Neuronal stem cell (in vitro differentiated cells): ENCODE measurements around the gene SEMA7A.

ENCODE experiments used
- DNase-seq: peaks from one replicate; pipeline ENCODE4 v3.0.0-alpha.2; 2013; ENCODE audit warnings: low spot score
- H2AFZ ChIP-seq: one replicate; pipeline ENCODE4 v1.6.1; 2013; ENCODE audit warnings: mild to moderate bottlenecking, low read length, inconsistent platforms
- H2AK5ac ChIP-seq: 2 replicates; pipeline ENCODE4 v1.6.1; 2013; ENCODE audit warnings: low read depth, mild to moderate bottlenecking, inconsistent platforms, low read length, moderate library complexity, mixed read lengths
- H2BK120ac ChIP-seq: 2 replicates; pipeline ENCODE4 v1.6.1; 2013; ENCODE audit warnings: low read depth, mild to moderate bottlenecking, inconsistent platforms, low read length, moderate library complexity, mixed read lengths
- H2BK12ac ChIP-seq: one replicate; pipeline ENCODE4 v1.6.1; 2013; ENCODE audit warnings: low read length, inconsistent platforms
- H2BK15ac ChIP-seq: 2 replicates; pipeline ENCODE4 v1.6.1; 2013; ENCODE audit warnings: mild to moderate bottlenecking, low read length, inconsistent platforms, mixed read lengths
- H2BK5ac ChIP-seq: one replicate; pipeline ENCODE4 v1.6.1; 2013; ENCODE audit warnings: inconsistent platforms, mild to moderate bottlenecking, low read length, moderate library complexity
- H3K14ac ChIP-seq: one replicate; pipeline ENCODE4 v1.6.1; 2013; ENCODE audit warnings: low read length, inconsistent platforms
- H3K18ac ChIP-seq: 2 replicates; pipeline ENCODE4 v1.6.1; 2013; ENCODE audit warnings: low read length, inconsistent platforms
- H3K23ac ChIP-seq: 2 replicates; pipeline ENCODE4 v1.6.1; 2013; ENCODE audit warnings: low read depth, mild to moderate bottlenecking, mixed read lengths, low read length, inconsistent platforms; ENCODE audit not compliant: poor library complexity
- H3K27ac ChIP-seq: replicated peaks from 3 replicates; pipeline ENCODE4 v1.5.1; 2013; ENCODE audit warnings: low read length, inconsistent platforms
- H3K27me3 ChIP-seq, 3 experiments: 2 replicates each; pipeline ENCODE4 v1.6.1; 2013; ENCODE audit warnings: low read length in 3 of 3, mild to moderate bottlenecking in 2 of 3, inconsistent platforms in 1 of 3, low read depth in 1 of 3, mixed read lengths in 1 of 3, moderate library complexity in 1 of 3; ENCODE audit not compliant: control insufficient read depth in 3 of 3, insufficient read depth in 3 of 3
- H3K36me3 ChIP-seq, 2 donors: replicated peaks in 1 of 2; 2 replicates each; pipeline ENCODE4 v1.6.1; 2013; ENCODE audit warnings: low read length in 2 of 2; ENCODE audit not compliant: control insufficient read depth in 2 of 2, insufficient read depth in 2 of 2
- H3K4ac ChIP-seq: 2 replicates; pipeline ENCODE4 v1.6.1; 2013; ENCODE audit warnings: inconsistent platforms, mild to moderate bottlenecking, low read length, moderate library complexity
- H3K4me1 ChIP-seq, 2 donors: 1 replicate in 1 of 2; 2 replicates in 1 of 2; pipeline ENCODE4 v1.6.1; 2013; ENCODE audit warnings: low read length in 2 of 2, low read depth in 1 of 2; ENCODE audit not compliant: control insufficient read depth in 2 of 2, insufficient read depth in 1 of 2
- H3K4me2 ChIP-seq: one replicate; pipeline ENCODE4 v1.6.1; 2013; ENCODE audit warnings: mild to moderate bottlenecking, low read length, inconsistent platforms; ENCODE audit not compliant: insufficient read depth, poor library complexity, severe bottlenecking
- H3K4me3 ChIP-seq, 2 donors: 2 replicates each; pipeline ENCODE4 v1.5.1; 2013; ENCODE audit warnings: low read length in 2 of 2, mild to moderate bottlenecking in 2 of 2, inconsistent platforms in 1 of 2, moderate library complexity in 1 of 2
- H3K79me1 ChIP-seq: one replicate; pipeline ENCODE4 v1.6.1; 2013; ENCODE audit warnings: low read depth, mild to moderate bottlenecking, inconsistent platforms, low read length, moderate library complexity
- H3K9ac ChIP-seq: one replicate; pipeline ENCODE4 v1.6.1; 2013; ENCODE audit warnings: mild to moderate bottlenecking, low read depth, low read length, inconsistent platforms; ENCODE audit not compliant: poor library complexity
- H3K9me3 ChIP-seq, 2 donors: replicated peaks in 1 of 2; 2 replicates each; pipeline versions ENCODE3 to v1.6.1; 2013; ENCODE audit warnings: low read length in 2 of 2, mild to moderate bottlenecking in 2 of 2, inconsistent platforms in 1 of 2, low read depth in 1 of 2, mixed read lengths in 1 of 2, moderate library complexity in 1 of 2; ENCODE audit not compliant: control insufficient read depth in 2 of 2, insufficient read depth in 1 of 2
- H4K8ac ChIP-seq: one replicate; pipeline ENCODE4 v1.6.1; 2013; ENCODE audit warnings: low read depth, mild to moderate bottlenecking, inconsistent platforms, low read length, moderate library complexity
- H4K91ac ChIP-seq: one replicate; pipeline ENCODE4 v1.6.1; 2013; ENCODE audit warnings: low read length, low read depth, mild to moderate bottlenecking, inconsistent platforms; ENCODE audit not compliant: poor library complexity
- WGBS, 2 donors: extraction: QIAGEN DNeasy Blood & Tissue Kit; methylation state at CpG; one replicate each; pipeline ENCODE4 v1.1.7; 2013; ENCODE audit warnings: missing lambda C conversion rate in 2 of 2, mixed read lengths in 1 of 2; ENCODE audit not compliant: insufficient read length in 2 of 2, insufficient replicate concordance in 1 of 2; ENCODE audit errors: extremely low coverage in 2 of 2; 5-methylcytosine and 5-hydroxymethylcytosine counted together

The SEMA7A gene

GRCh38 chr15:74424901-74425528 is 8.7 kb downstream of the SEMA7A start:
- H3K4ac ChIP-seq, result no peak overlapping the region
- H3K4me2 ChIP-seq, result no peak overlapping the region
- H2BK5ac ChIP-seq, result no peak overlapping the region
- H3K79me1 ChIP-seq, result peaks cover 4% of the 10 kb centered on the region
- peaks cover 28 to 46% of the 10 kb centered on the region in 2 donors for H3K4me1 ChIP-seq
- H2BK12ac ChIP-seq, result no peak overlapping the region
- peaks cover 0 to 1% of the 10 kb centered on the region in 2 donors for H3K36me3 ChIP-seq
- H3K27ac ChIP-seq, result no peak overlapping the region
- H3K9me3 ChIP-seq, result no peaks in the 10 kb centered on the region
- H4K8ac ChIP-seq, result no peak overlapping the region
- H4K91ac ChIP-seq, result no peak overlapping the region
- H2AK5ac ChIP-seq, result no peak overlapping the region
- H3K27me3 ChIP-seq, result no peaks in the 10 kb centered on the region
- no peak overlapping the region for H3K9ac ChIP-seq
- no peak overlapping the region for H3K14ac ChIP-seq
- WGBS, 2 donors, result no CpG with 5 or more reads among the region's 8 CpGs
- H2BK120ac ChIP-seq, result no peak overlapping the region
- H3K18ac ChIP-seq, result no peak overlapping the region
- no peak for DNase-seq
- H3K4me3 ChIP-seq, result no peak overlapping the region
- H2AFZ ChIP-seq, result no peak overlapping the region
- H2BK15ac ChIP-seq, result no peak overlapping the region
- no peak overlapping the region for H3K23ac ChIP-seq

GRCh38 chr15:74423431-74424257 is 10.1 kb downstream of the SEMA7A start:
- H3K27me3 ChIP-seq, result no peaks in the 10 kb centered on the region
- no peak overlapping the region for H2BK12ac ChIP-seq
- H3K4ac ChIP-seq, result no peak overlapping the region
- no peak for DNase-seq
- no peak overlapping the region for H3K9ac ChIP-seq
- peak overlapping the region; percentile 94 for H2AK5ac ChIP-seq
- H3K4me1 ChIP-seq, result peaks cover 28 to 43% of the 10 kb centered on the region in 2 donors
- no peak overlapping the region for H4K91ac ChIP-seq
- peaks cover 6% of the 10 kb centered on the region for H3K79me1 ChIP-seq
- peaks cover 0 to 1% of the 10 kb centered on the region in 2 donors for H3K36me3 ChIP-seq
- no peak overlapping the region for H3K4me2 ChIP-seq
- H3K18ac ChIP-seq, result peak overlapping the region; percentile 40
- H3K9me3 ChIP-seq, result no peaks in the 10 kb centered on the region
- peak overlapping the region; percentile 36 for H2BK120ac ChIP-seq
- H2AFZ ChIP-seq, result no peak overlapping the region
- no peak overlapping the region for H3K27ac ChIP-seq
- no peak overlapping the region for H4K8ac ChIP-seq
- no peak overlapping the region for H3K4me3 ChIP-seq
- H2BK15ac ChIP-seq, result no peak overlapping the region
- peak overlapping the region; percentile 72 for H3K14ac ChIP-seq
- no peak overlapping the region for H2BK5ac ChIP-seq
- WGBS, 2 donors, result no CpG with 5 or more reads among the region's 10 CpGs
- H3K23ac ChIP-seq, result no peak overlapping the region

GRCh38 chr15:74422652-74423430 is 10.9 kb downstream of the SEMA7A start:
- no peaks in the 10 kb centered on the region for H3K27me3 ChIP-seq
- peak overlapping the region; percentile 90 for H2BK5ac ChIP-seq
- H2AK5ac ChIP-seq, result peak overlapping the region; percentile 94
- peak overlapping the region; percentile 89 for H3K18ac ChIP-seq
- H3K14ac ChIP-seq, result peak overlapping the region; percentile 72
- WGBS, 2 donors, result no CpG with 5 or more reads among the region's 14 CpGs
- peak overlapping the region; percentile 23 for H3K27ac ChIP-seq
- peak overlapping the region; percentile 10 for H2BK15ac ChIP-seq
- H3K4me2 ChIP-seq, result no peak overlapping the region
- H4K8ac ChIP-seq, result no peak overlapping the region
- peaks cover 0 to 1% of the 10 kb centered on the region in 2 donors for H3K36me3 ChIP-seq
- peaks cover 28 to 40% of the 10 kb centered on the region in 2 donors for H3K4me1 ChIP-seq
- no peak for DNase-seq
- H3K9me3 ChIP-seq, result no peaks in the 10 kb centered on the region
- no peak overlapping the region for H3K4me3 ChIP-seq
- H4K91ac ChIP-seq, result peak overlapping the region; percentile 27
- H2AFZ ChIP-seq, result peak overlapping the region; percentile 57
- no peak overlapping the region for H3K23ac ChIP-seq
- H2BK120ac ChIP-seq, result peak overlapping the region; percentile 36
- H3K9ac ChIP-seq, result no peak overlapping the region
- H3K4ac ChIP-seq, result no peak overlapping the region
- H2BK12ac ChIP-seq, result no peak overlapping the region
- H3K79me1 ChIP-seq, result peaks cover 6% of the 10 kb centered on the region
